Measurements from ENCODE around the gene ADISSP.

DNA sequence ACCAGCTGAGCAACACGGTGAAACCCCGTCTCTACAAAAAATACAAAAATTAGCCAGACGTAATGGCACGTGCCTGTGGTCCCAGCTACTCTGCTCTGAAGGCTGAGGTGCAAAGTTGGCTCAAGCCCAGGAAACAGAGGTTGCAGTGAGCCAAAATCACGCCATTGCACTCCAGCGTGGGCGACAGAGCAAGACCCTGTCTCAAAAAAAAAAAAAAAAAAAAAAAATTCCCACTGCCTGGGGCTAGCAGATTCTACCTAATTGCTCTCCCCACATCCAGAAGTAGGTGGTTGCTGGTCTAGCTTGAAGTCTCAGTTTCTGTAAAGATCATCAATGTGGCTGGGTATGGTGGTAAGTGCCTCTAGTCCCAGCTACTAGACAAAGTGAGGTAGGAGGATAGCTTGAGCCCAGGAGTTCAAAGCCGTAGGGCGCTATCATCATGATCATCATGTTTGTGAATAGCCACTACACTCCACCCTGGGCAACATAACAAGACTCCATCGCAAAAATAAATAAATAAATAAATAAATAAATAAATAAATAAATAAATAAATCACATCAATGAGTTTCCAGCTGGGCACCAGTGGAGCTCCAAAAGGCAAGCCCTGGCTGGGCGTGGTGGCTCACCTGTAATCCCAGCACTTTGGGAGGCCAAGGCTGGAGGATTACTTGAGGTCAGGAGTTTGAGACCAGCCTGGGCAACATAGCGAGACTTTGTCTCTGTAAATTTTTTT, 46.5 kb upstream of the ADISSP start:
- TF ChIP-seq TCF7L2 (IDR thresholded peaks at IDR 0.05; ENCODE audit: borderline replicate concordance, extremely low read depth, insufficient read depth, insufficient read length), result no peak
- TF ChIP-seq, protein P1, sequence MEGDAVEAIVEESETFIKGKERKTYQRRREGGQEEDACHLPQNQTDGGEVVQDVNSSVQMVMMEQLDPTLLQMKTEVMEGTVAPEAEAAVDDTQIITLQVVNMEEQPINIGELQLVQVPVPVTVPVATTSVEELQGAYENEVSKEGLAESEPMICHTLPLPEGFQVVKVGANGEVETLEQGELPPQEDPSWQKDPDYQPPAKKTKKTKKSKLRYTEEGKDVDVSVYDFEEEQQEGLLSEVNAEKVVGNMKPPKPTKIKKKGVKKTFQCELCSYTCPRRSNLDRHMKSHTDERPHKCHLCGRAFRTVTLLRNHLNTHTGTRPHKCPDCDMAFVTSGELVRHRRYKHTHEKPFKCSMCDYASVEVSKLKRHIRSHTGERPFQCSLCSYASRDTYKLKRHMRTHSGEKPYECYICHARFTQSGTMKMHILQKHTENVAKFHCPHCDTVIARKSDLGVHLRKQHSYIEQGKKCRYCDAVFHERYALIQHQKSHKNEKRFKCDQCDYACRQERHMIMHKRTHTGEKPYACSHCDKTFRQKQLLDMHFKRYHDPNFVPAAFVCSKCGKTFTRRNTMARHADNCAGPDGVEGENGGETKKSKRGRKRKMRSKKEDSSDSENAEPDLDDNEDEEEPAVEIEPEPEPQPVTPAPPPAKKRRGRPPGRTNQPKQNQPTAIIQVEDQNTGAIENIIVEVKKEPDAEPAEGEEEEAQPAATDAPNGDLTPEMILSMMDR (IDR thresholded peaks at IDR 0.05 in 2 of 3, conservative IDR thresholded peaks at IDR 0.05 in 1 of 3; ENCODE audit: borderline replicate concordance in 1 of 3, insufficient read depth in 1 of 3, low read depth in 2 of 3, low read length in 2 of 3), result no peak
- TF ChIP-seq POLR2AphosphoS5 (IDR thresholded peaks at IDR 0.05; ENCODE audit: low read depth, low read length), result no peak
- TF ChIP-seq EZH2phosphoT487 (IDR thresholded peaks at IDR 0.05; ENCODE audit: borderline replicate concordance), result no peak
- TF ChIP-seq RAD21 (IDR thresholded peaks at IDR 0.05; ENCODE audit: low read depth), result no peak
- no peak for TF ChIP-seq CEBPB (IDR thresholded peaks at IDR 0.05; ENCODE audit: low read depth)

All from HCT116 (cell line).